OCI-LY3 (cell line): ENCODE data around the gene PC.

Experiments used
- H2AFZ ChIP-seq: fragments of 200-600, 300-600 bp; shearing (Covaris generic); 2 replicates; pipeline ENCODE4 v1.6.0; 2014; ENCODE audit warnings: antibody characterized with exemption, low read depth, low read length
- H3K27ac ChIP-seq: fragments of 200-600, 300-600 bp; sonication (generic); 2 replicates; pipeline ENCODE4 v1.5.1; 2014; ENCODE audit warnings: mild to moderate bottlenecking, low read length, moderate library complexity, mixed read lengths
- H3K27me3 ChIP-seq: fragments of 200-600, 300-600 bp; sonication (generic); 2 replicates; pipeline ENCODE4 v1.6.1; 2014; ENCODE audit warnings: low read depth, low read length, mixed read lengths
- H3K36me3 ChIP-seq: fragments of 200-600, 300-600 bp; sonication (generic); replicated peaks from 2 replicates; pipeline ENCODE3; 2014; ENCODE audit warnings: low read depth, low read length, mixed read lengths
- H3K4me1 ChIP-seq: fragments of 300-600, 200-600 bp; sonication (generic); 2 replicates; pipeline ENCODE4 v1.6.1; 2014; ENCODE audit warnings: low read length, mixed read lengths
- H3K4me2 ChIP-seq: fragments of 200-600, 300-600 bp; sonication (generic); 2 replicates; pipeline ENCODE4 v1.6.1; 2014; ENCODE audit warnings: low read length, mixed read lengths
- H3K4me3 ChIP-seq: fragments of 300-600, 200-600 bp; sonication (generic); 2 replicates; pipeline ENCODE4 v1.5.1; 2014; ENCODE audit warnings: antibody characterized with exemption, mild to moderate bottlenecking, low read length, moderate library complexity
- H3K79me2 ChIP-seq: fragments of 300-600, 200-600 bp; shearing (Covaris generic); 2 replicates; pipeline ENCODE4 v1.6.1; 2014; ENCODE audit warnings: mild to moderate bottlenecking, low read length, mixed read lengths
- H3K9ac ChIP-seq: fragments of 300-600, 200-600 bp; shearing (Covaris generic); 2 replicates; pipeline ENCODE4 v1.6.0; 2014; ENCODE audit warnings: mild to moderate bottlenecking, low read length, moderate library complexity
- H3K9me3 ChIP-seq: fragments of 200-600, 300-600 bp; shearing (Covaris generic); 2 replicates; pipeline ENCODE4 v1.6.1; 2014; ENCODE audit warnings: low read length, mixed read lengths; ENCODE audit not compliant: insufficient read depth
- H4K20me1 ChIP-seq: fragments of 200-600, 300-600 bp; sonication (generic); 2 replicates; pipeline ENCODE4 v1.6.1; 2016; ENCODE audit warnings: low read length, mixed read lengths; ENCODE audit not compliant: insufficient read depth
- CTCF ChIP-seq: fragments of 200-600, 300-600 bp; sonication (generic); IDR thresholded peaks from 2 replicates; pipeline ENCODE4 v1.5.1; 2014; ENCODE audit warnings: antibody characterized with exemption, low read length, low read depth
- EZH2phosphoT487 ChIP-seq: fragments of 200-600 bp; shearing (Covaris generic); IDR thresholded peaks from 2 replicates; pipeline ENCODE4 v1.6.1; 2018; ENCODE audit warnings: antibody characterized with exemption, mixed run types, low read depth

Gene PC

GRCh38 chr11:66987158-66987620 is 29.0 kb upstream of the PC start:
- no peaks in the 10 kb centered on the region for H3K9me3 ChIP-seq
- TF ChIP-seq CTCF (no peak), EZH2phosphoT487 (no peak)
- no peaks in the 10 kb centered on the region for H3K79me2 ChIP-seq
- no peak overlapping the region for H3K4me3 ChIP-seq
- H3K36me3 ChIP-seq: no peaks in the 10 kb centered on the region
- H3K9ac ChIP-seq: no peak overlapping the region
- H3K27me3 ChIP-seq: peaks cover 19% of the 10 kb centered on the region
- H3K4me1 ChIP-seq: 0 out of 2 replicates have a peak, but pooled peaks cover under 1% of the 10 kb centered on the region
- H3K27ac ChIP-seq: no peak overlapping the region
- no peak overlapping the region for H2AFZ ChIP-seq
- H3K4me2 ChIP-seq: no peak overlapping the region
- H4K20me1 ChIP-seq: no peaks in the 10 kb centered on the region

GRCh38 chr11:66986178-66986545 is 28.0 kb upstream of the PC start:
- H3K4me1 ChIP-seq: 0 out of 2 replicates have a peak, but pooled peaks cover 4% of the 10 kb centered on the region
- no peak overlapping the region for H3K9ac ChIP-seq
- no peak overlapping the region for H2AFZ ChIP-seq
- no peaks in the 10 kb centered on the region for H3K9me3 ChIP-seq
- no peak overlapping the region for H3K27ac ChIP-seq
- no peaks in the 10 kb centered on the region for H4K20me1 ChIP-seq
- TF ChIP-seq CTCF (no peak), EZH2phosphoT487 (no peak)
- no peak overlapping the region for H3K4me2 ChIP-seq
- H3K4me3 ChIP-seq: no peak overlapping the region
- no peaks in the 10 kb centered on the region for H3K36me3 ChIP-seq
- peaks cover 17% of the 10 kb centered on the region for H3K27me3 ChIP-seq
- no peaks in the 10 kb centered on the region for H3K79me2 ChIP-seq

- Histone ChIP-seq H3K27ac (no peak overlapping the region), H3K4me3 (no peak overlapping the region), H3K4me1 (0 out of 2 replicates have a peak, but pooled peaks cover 4% of the 10 kb centered on the region), H2AFZ (no peak overlapping the region), H3K79me2 (no peaks in the 10 kb centered on the region), H3K4me2 (no peak overlapping the region), H3K27me3 (peaks cover 17% of the 10 kb centered on the region), H3K36me3 (no peaks in the 10 kb centered on the region), H3K9ac (no peak overlapping the region), H4K20me1 (no peaks in the 10 kb centered on the region), H3K9me3 (no peaks in the 10 kb centered on the region)
- TF ChIP-seq CTCF (no peak), EZH2phosphoT487 (no peak)
These were observed 27.5 kb upstream of the PC start for GRCh38 chr11:66985508-66986177.

- Histone ChIP-seq H3K36me3 (no peaks in the 10 kb centered on the region), H3K4me2 (no peak overlapping the region), H4K20me1 (no peaks in the 10 kb centered on the region), H3K4me3 (no peak overlapping the region), H3K27ac (no peak overlapping the region), H3K9ac (no peak overlapping the region), H3K27me3 (peaks cover 14% of the 10 kb centered on the region), H3K4me1 (0 out of 2 replicates have a peak, but pooled peaks cover 4% of the 10 kb centered on the region), H3K79me2 (no peaks in the 10 kb centered on the region), H3K9me3 (0 out of 2 replicates have a peak, but pooled peaks cover 4% of the 10 kb centered on the region), H2AFZ (no peak overlapping the region)
- no peak for TF ChIP-seq EZH2phosphoT487
- no peak for TF ChIP-seq CTCF
These were observed 25.2 kb upstream of the PC start for GRCh38 chr11:66983275-66983924.
